WI38 (cell line): Measurements from ENCODE around the gene CNOT6L.
"Not testable (repeated sequence)": the region's sequence is repeated elsewhere in the genome, so short reads cannot be mapped to it uniquely, and the experiment has no call there.

ENCODE experiments used
- H3K4me3 ChIP-seq: 2 replicates; pipeline ENCODE4 v1.5.1; 2011; ENCODE audit warnings: low read depth, mild to moderate bottlenecking, control low read depth, low read length
- CTCF ChIP-seq: IDR thresholded peaks from 2 replicates; pipeline ENCODE4 v1.5.1; 2012; ENCODE audit warnings: low read depth, mild to moderate bottlenecking, control low read depth, low read length

The CNOT6L gene

DNA sequence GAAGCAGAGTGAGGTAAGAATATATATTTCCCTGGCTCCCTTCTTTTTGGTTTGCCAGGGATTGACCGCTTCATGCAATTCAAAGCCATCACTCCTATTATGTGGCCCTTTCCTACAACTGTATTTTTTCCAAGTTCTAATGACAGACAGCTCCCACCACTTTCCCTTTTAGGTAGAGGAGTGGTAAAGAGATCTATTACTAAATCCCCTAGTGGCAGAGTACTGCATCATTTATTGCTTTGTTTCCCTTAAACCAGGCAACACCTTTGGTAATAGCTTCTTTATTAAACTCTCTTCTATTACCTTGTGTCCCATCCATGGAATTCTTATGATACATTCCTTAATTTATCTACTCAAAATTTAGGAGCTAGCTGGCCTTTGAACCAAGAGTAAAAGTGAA, 90.7 kb downstream of the CNOT6L start:
- no peak for TF ChIP-seq CTCF

GRCh38 chr4:77721073-77721472, 98.1 kb downstream of the CNOT6L start:
- no peak for TF ChIP-seq CTCF
- no peak overlapping the region for H3K4me3 ChIP-seq

More for the DNA sequence above, 90.7 kb downstream of the CNOT6L start:
- H3K4me3 ChIP-seq: no peak overlapping the region

GRCh38 chr4:77718500-77718899, 100.7 kb downstream of the CNOT6L start:
- H3K4me3 ChIP-seq: not testable (repeated sequence)

DNA sequence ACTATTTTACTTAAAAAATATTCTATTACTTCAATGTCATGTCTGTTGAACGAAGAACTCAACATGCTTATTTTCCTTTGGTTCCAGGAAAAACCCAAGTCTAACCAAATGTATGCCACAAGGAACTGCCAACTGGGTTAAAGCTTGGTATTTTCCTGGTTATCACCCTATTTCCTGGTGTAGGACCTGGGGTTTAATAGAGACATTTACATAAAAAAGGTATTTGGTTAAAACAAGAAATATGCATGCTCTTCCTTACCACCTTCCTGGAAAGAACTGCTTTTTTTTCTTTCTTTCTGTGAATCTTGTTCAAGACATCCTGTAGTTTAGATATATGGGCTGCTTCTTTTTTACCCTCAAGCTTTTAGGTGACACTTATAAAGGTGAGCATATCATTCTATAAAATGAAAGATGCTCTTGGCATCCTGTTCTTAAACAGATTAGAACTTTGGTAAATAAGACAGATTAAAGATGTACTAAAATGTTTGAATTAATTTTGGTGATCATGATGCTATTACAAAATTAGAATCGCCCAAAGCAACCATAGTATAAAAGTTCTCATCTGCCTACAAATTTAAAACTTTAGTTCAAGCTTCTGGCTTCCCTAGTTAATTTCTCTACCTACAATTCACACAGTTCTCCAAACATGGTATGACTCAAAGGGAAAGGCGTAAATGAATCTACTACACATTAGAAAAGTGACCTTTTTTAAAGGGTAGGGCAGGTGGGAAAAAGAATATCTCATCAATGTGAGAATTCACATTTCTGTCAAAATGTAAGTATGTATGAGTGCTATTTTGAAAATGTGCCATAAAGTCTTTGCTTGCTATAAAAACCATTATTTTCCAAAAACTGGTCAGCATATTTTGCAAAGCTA, 103.5 kb downstream of the CNOT6L start:
- H3K4me3 ChIP-seq: no peak overlapping the region
- no peak for TF ChIP-seq CTCF

DNA sequence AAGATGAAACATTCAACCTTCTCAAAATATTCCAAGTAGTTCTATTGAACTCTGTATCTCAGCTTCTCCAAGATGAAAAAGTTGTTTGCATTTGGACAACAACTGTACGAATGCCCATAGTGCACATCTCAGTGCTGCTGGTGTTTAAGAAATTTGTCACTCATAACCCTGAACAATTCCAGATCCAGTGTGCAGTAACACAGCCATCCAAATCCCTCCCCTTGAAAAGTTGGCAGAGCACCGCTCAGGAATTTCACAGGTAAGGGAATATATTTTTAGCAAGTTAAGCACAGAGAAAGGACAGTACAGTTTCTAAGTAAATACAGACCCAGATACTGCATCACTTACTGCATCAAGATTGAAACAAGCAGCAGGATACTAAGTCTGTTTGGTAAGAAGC, 104.7 kb downstream of the CNOT6L start:
- H3K4me3 ChIP-seq: no peak overlapping the region
- TF ChIP-seq CTCF: no peak

DNA sequence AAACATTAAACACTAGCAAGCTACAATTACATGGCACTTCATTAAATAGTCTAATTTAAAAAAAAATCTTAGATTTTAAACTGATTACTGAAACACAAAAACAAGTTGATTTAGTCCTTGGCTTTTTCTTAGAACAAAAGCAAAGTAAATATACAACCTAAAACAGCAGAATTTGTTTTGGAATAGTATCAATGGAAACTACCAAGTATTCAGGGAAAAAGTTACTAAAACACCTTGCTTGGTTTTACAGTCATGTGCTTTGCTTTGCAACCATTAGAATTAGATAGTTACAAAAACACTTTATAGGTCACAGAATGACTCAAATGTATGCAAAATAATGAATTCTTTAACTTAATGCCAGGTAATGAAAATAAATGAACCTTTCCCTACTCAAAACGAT, 105.3 kb downstream of the CNOT6L start:
- H3K4me3 ChIP-seq: no peak overlapping the region
- TF ChIP-seq CTCF: no peak

- H3K4me3 ChIP-seq: no peak overlapping the region
- TF ChIP-seq CTCF: no peak
These were observed 106.5 kb downstream of the CNOT6L start for GRCh38 chr4:77712675-77713074.

- H3K4me3 ChIP-seq: no peak overlapping the region
- TF ChIP-seq CTCF: no peak
These were observed 107.7 kb downstream of the CNOT6L start for GRCh38 chr4:77711469-77711868.
